ENCODE data around the gene PTPRT.

- TF ChIP-seq TARDBP (IDR thresholded peaks at IDR 0.05) (no peak), LEF1 (IDR thresholded peaks at IDR 0.05; ENCODE audit: borderline replicate concordance) (no peak), FOXK2 (IDR thresholded peaks at IDR 0.05) (no peak), SUZ12 (IDR thresholded peaks at IDR 0.05) (no peak), PKNOX1 (IDR thresholded peaks at IDR 0.05) (no peak), NFRKB (IDR thresholded peaks at IDR 0.05) (no peak), BHLHE40 (IDR thresholded peaks at IDR 0.05; ENCODE audit: borderline replicate concordance) (no peak), SP1 (IDR thresholded peaks at IDR 0.05) (no peak), ELF4 (IDR thresholded peaks at IDR 0.05) (no peak), HDGF (IDR thresholded peaks at IDR 0.05; ENCODE audit: borderline replicate concordance) (no peak), ZNF384 (IDR thresholded peaks at IDR 0.05) (no peak), FOXA1 (IDR thresholded peaks at IDR 0.05) (no peak), L3MBTL2 (conservative IDR thresholded peaks at IDR 0.05) (no peak)
These were observed 907.9 kb downstream of the PTPRT start for GRCh38 chr20:42281801-42282200.
